K562 (cell line): Measurements from ENCODE around the gene PUM1. TPM values are rescaled to one million over a fixed set of nuclear protein-coding genes. Genes with fewer than 3 reads are reported as not detected.

Experiments used
- ATAC-seq: fragments of 200-7000 bp; cut with Tn5 transposase; 3 replicates; pipeline ENCODE4 v1.9.1; 2020; ENCODE audit warnings: moderate library complexity
- BruUV-seq: library from RNA; stranded (reverse); fragments of 400-500 nt; replicated peaks from 2 replicates; lab custom pipeline; 2021; lab: Mats Ljungman, UMichigan
- CTCF ChIA-PET: fragments of 300-600 bp; formaldehyde crosslinking; extraction: SDS; loops from one replicate; lab custom pipeline; 2021; ENCODE audit warnings: low intra/inter-chr PET ratio; lab: Yijun Ruan, JAX
- POLR2A ChIA-PET: fragments of 300-600, 350-650 bp; sonication (Branson Sonifier 250); formaldehyde crosslinking; extraction: SDS; loops from one replicate; lab custom pipeline; 2021; ENCODE audit warnings: antibody characterized with exemption, inconsistent platforms; lab: Yijun Ruan, JAX
- DNase-seq, 4 experiments: peaks; one replicate each; pipeline versions ENCODE4 v3.0.0 to v3.0.0-alpha.2; 2011 to 2018; ENCODE audit warnings: low spot score in 3 of 4, mixed read lengths in 3 of 4; ENCODE audit errors: extremely low read depth in 1 of 4
- FAIRE-seq: peaks from 2 replicates; lab custom pipeline; 2011; peaks lifted over from hg19 to GRCh38; lab: Jason Lieb, UNC
- H2AFZ ChIP-seq: 2 replicates; pipeline ENCODE4 v1.6.0; 2011; ENCODE audit warnings: low read depth, low read length, control low read depth, inconsistent platforms
- H3K27ac ChIP-seq: fragments of 200-600 bp; 3 replicates; pipeline ENCODE4 v1.8.0; 2011; ENCODE audit warnings: low read depth, mild to moderate bottlenecking, control low read depth, inconsistent platforms, low read length, moderate library complexity, mixed read lengths; ENCODE audit errors: extremely low read depth
- H3K27me3 ChIP-seq, 2 experiments: fragments of 300-600 bp in 1 of 2; 2 replicates in 1 of 2; 3 replicates in 1 of 2; pipeline versions ENCODE4 v1.6.0 to v1.8.0; 2011; ENCODE audit warnings: inconsistent platforms in 2 of 2, low read length in 2 of 2, mild to moderate bottlenecking in 1 of 2, mixed read lengths in 1 of 2, moderate library complexity in 1 of 2; ENCODE audit not compliant: control insufficient read depth in 2 of 2, insufficient read depth in 2 of 2
- H3K36me3 ChIP-seq: fragments of 300-600 bp; 3 replicates; pipeline ENCODE4 v1.8.0; 2011; ENCODE audit warnings: mild to moderate bottlenecking, low read length, inconsistent platforms; ENCODE audit not compliant: control insufficient read depth, insufficient read depth
- H3K4me1 ChIP-seq, 2 experiments: fragments of 200-600 bp in 1 of 2; replicated peaks in 1 of 2; 2 replicates in 1 of 2; 3 replicates in 1 of 2; pipeline versions ENCODE4 v1.5.1 to v1.8.0; 2011; ENCODE audit warnings: inconsistent platforms in 2 of 2, low read length in 2 of 2, mild to moderate bottlenecking in 1 of 2, mixed read lengths in 1 of 2, moderate library complexity in 1 of 2; ENCODE audit not compliant: control insufficient read depth in 2 of 2, insufficient read depth in 2 of 2
- H3K4me2 ChIP-seq: 2 replicates; pipeline ENCODE4 v1.6.1; 2011; ENCODE audit warnings: low read length, control low read depth, inconsistent platforms, mixed read lengths; ENCODE audit not compliant: insufficient read depth
- H3K4me3 ChIP-seq: fragments of 200-600 bp; sonication (generic), shearing (Covaris generic); 2 replicates; pipeline ENCODE4 v1.5.1; 2016; ENCODE audit warnings: control low read depth, inconsistent platforms
- H3K79me2 ChIP-seq: fragments of 200-600 bp; 3 replicates; pipeline ENCODE4 v1.8.0; 2011; ENCODE audit warnings: low read length, inconsistent platforms; ENCODE audit not compliant: control insufficient read depth, insufficient read depth
- H3K9ac ChIP-seq, 2 experiments: 2 replicates each; pipeline versions ENCODE4 v1.6.0 to v1.6.1; 2011; ENCODE audit warnings: low read depth in 2 of 2, low read length in 2 of 2, control low read depth in 1 of 2, inconsistent platforms in 1 of 2, mild to moderate bottlenecking in 1 of 2, mixed read lengths in 1 of 2; ENCODE audit not compliant: insufficient read depth in 1 of 2
- H3K9me1 ChIP-seq: one replicate; pipeline ENCODE4 v1.6.0; 2011; ENCODE audit warnings: inconsistent platforms, mild to moderate bottlenecking, low read length, moderate library complexity; ENCODE audit not compliant: control insufficient read depth, insufficient read depth
- H3K9me3 ChIP-seq: replicated peaks from 2 replicates; pipeline ENCODE4 v1.5.1; 2011; ENCODE audit warnings: low read depth, low read length, inconsistent platforms; ENCODE audit not compliant: control insufficient read depth, insufficient read depth
- H4K20me1 ChIP-seq: replicated peaks from 2 replicates; pipeline ENCODE4 v1.6.1; 2011; ENCODE audit warnings: low read length, inconsistent platforms, mixed read lengths; ENCODE audit not compliant: control insufficient read depth, insufficient read depth
- ATF7 ChIP-seq: fragments of 450-650 bp; IDR thresholded peaks from 2 replicates; pipeline ENCODE4 v1.7.1; 2014; ENCODE audit warnings: mild to moderate bottlenecking, moderate library complexity
- BDP1 ChIP-seq: IDR thresholded peaks from 3 replicates; pipeline ENCODE4 v1.6.1; 2011; ENCODE audit not compliant: insufficient read length, insufficient read depth
- ETS2 ChIP-seq: IDR thresholded peaks from 2 replicates; pipeline ENCODE4 v1.6.1; 2016; ENCODE audit warnings: borderline replicate concordance, missing genetic modification characterization, mild to moderate bottlenecking, moderate library complexity, missing compliant biosample characterization; ENCODE audit not compliant: poor library complexity, severe bottlenecking
- HDAC1 ChIP-seq, 2 experiments: fragments of 450-650 bp; IDR thresholded peaks; 2 replicates each; pipeline ENCODE4 v1.6.1; 2016 to 2017; ENCODE audit warnings: inconsistent platforms in 1 of 2, mild to moderate bottlenecking in 1 of 2, moderate library complexity in 1 of 2
- NRF1 ChIP-seq, 2 experiments: fragments of 450-650 bp; IDR thresholded peaks in 1 of 2; conservative IDR thresholded peaks in 1 of 2; 2 replicates each; pipeline ENCODE4 v1.6.1; 2014; ENCODE audit warnings: mild to moderate bottlenecking in 2 of 2
- RNF219 ChIP-seq: fragments of 250-450 bp; sonication (Bioruptor Pico); IDR thresholded peaks from 2 replicates; pipeline ENCODE4 v1.5.0; 2022; ENCODE audit warnings: mild to moderate bottlenecking
- SMAD2 ChIP-seq: fragments of 150-350 bp; IDR thresholded peaks from 2 replicates; pipeline ENCODE4 v1.6.1; 2014; ENCODE audit warnings: low read depth, mild to moderate bottlenecking, low read length
- SMARCA5 ChIP-seq: fragments of 450-650 bp; IDR thresholded peaks from 2 replicates; pipeline ENCODE4 v1.6.1; 2016
- TAF1 ChIP-seq: IDR thresholded peaks from 2 replicates; pipeline ENCODE4 v1.6.1; 2011; ENCODE audit warnings: mild to moderate bottlenecking, low read length, moderate library complexity; ENCODE audit not compliant: insufficient read depth, control insufficient read depth, severe bottlenecking; ENCODE audit errors: extremely low read depth
- U2AF2 ChIP-seq: fragments of 200-400 bp; formaldehyde crosslinking; optimal IDR thresholded peaks from 2 replicates; pipeline ENCODE3; 2017; ENCODE audit warnings: low read depth, mild to moderate bottlenecking, low read length
- ZBTB8A ChIP-seq: fragments of 450-650 bp; IDR thresholded peaks from 2 replicates; pipeline ENCODE4 v1.6.1; 2018; ENCODE audit warnings: mild to moderate bottlenecking, moderate library complexity; ENCODE audit not compliant: partially characterized antibody
- ZNF212 ChIP-seq: fragments of 450-650 bp; formaldehyde crosslinking; IDR thresholded peaks from 2 replicates; pipeline ENCODE4 v1.4.0; 2020; ENCODE audit warnings: mild to moderate bottlenecking
- WGBS: fragments of 100-300 bp; shearing (Covaris generic); methylation state at CpG from one replicate; pipeline ENCODE4 v1.1.6; 2016; ENCODE audit warnings: low coverage, mixed read lengths; ENCODE audit not compliant: insufficient coverage; ENCODE audit errors: missing lambda C conversion rate; 5-methylcytosine and 5-hydroxymethylcytosine counted together
- in situ Hi-C: fragments of 300-500 bp; cut with MboI; formaldehyde crosslinking; loops from 4 replicates; pipeline ENCODE4 v1.15.0; 2018; ENCODE audit warnings: inconsistent platforms, mixed read lengths
- intact Hi-C: fragments of 100-400 bp; cut with micrococcal nuclease; formaldehyde crosslinking; loops from 2 replicates; pipeline ENCODE4 v1.14.2; 2022
- polyA plus RNA-seq, 8 experiments: library from polyadenylated mRNA; depleted of rRNA in 4 of 8; stranded (reverse) in 5 of 8; unstranded in 3 of 8; fragments of >200 nt; fragmentation: Nextera tagmentation in 2 of 8; fragmentation: Illumina TruSeq in 1 of 8; extraction: Ambion mirVana in 2 of 8; extraction: Trizol in 1 of 8; gene quantifications; 2 replicates each; pipeline versions ENCODE4 v1.2.1 to v1.2.3, GENCODE V29; 2011 to 2014; ENCODE audit warnings: inconsistent platforms in 1 of 8, missing spikeins in 1 of 8
- total RNA-seq, 7 experiments: library from RNA; depleted of rRNA in 6 of 7; stranded (reverse); fragments of >200 nt in 6 of 7; fragmentation: Illumina TruSeq in 2 of 7; extraction: Trizol in 2 of 7; gene quantifications; 2 replicates each; pipeline versions ENCODE4 v1.2.1 to v1.2.3, GENCODE V29; 2011 to 2021; ENCODE audit warnings: low replicate concordance in 1 of 7
- TF ChIP-seq, protein P1 (sequence below): sonication (generic); formaldehyde crosslinking; IDR thresholded peaks from 2 replicates; pipeline ENCODE4 v1.8.1; 2023; ENCODE audit warnings: missing genetic modification reagents, mild to moderate bottlenecking, borderline replicate concordance
- TF ChIP-seq, protein P2 (sequence below): sonication (generic); formaldehyde crosslinking; IDR thresholded peaks from 2 replicates; pipeline ENCODE4 v1.8.0; 2022; ENCODE audit warnings: mild to moderate bottlenecking, low read depth, missing genetic modification reagents

The PUM1 gene
- total and polyA plus RNA-seq, 9 of the 15 experiments (the other 6 are each of a cell fraction or from before 2014, with no cell fraction given), result 37.7 to 104 (median 55.7) TPM

GRCh38 chr1:30950700-30951099 is 114.8 kb downstream of the PUM1 start:
- POLR2A ChIA-PET, result interaction anchor here (0.5 to 0.8 kb wide), 2 partner anchors 17 to 31 kb away, joined by 3 read pairs; no protein-coding TSS in a partner anchor
- H3K9me1 ChIP-seq, result no peaks in the 10 kb centered on the region
- no peak overlapping the region for H3K4me2 ChIP-seq
- CTCF ChIA-PET, result no interaction called here
- no peak overlapping the region for H3K9ac ChIP-seq
- H3K36me3 ChIP-seq, result peaks cover 90% of the 10 kb centered on the region
- ATAC-seq (no peak), DNase-seq (no peak), FAIRE-seq (no peak)
- H3K79me2 ChIP-seq, result peaks cover 3% of the 10 kb centered on the region; the same call in 2 of the 3 replicates
- WGBS, result 95% methylated on average over 5 of the region's 5 CpGs
- H4K20me1 ChIP-seq, result no peaks in the 10 kb centered on the region
- H2AFZ ChIP-seq, result no peak overlapping the region
- in situ Hi-C loops, result no loop called here
- no peaks in the 10 kb centered on the region for H3K4me1 ChIP-seq
- no peak overlapping the region for H3K27ac ChIP-seq
- H3K27me3 ChIP-seq, result no peaks in the 10 kb centered on the region
- H3K9me3 ChIP-seq, result no peaks in the 10 kb centered on the region
- H3K4me3 ChIP-seq, result no peak overlapping the region
- intact Hi-C loops, result no loop called here
- no TSS peak for BruUV-seq
- TF ChIP-seq SMAD2, result no peak
- no peak for TF ChIP-seq ATF7
- TF ChIP-seq ZBTB8A, result no peak
- TF ChIP-seq U2AF2, result no peak
- no peak for TF ChIP-seq RNF219 (CRISPR knock-in tag)
- TF ChIP-seq NRF1 (conservative IDR thresholded peaks at IDR 0.05 in 1 of 2, IDR thresholded peaks at IDR 0.05 in 1 of 2), result no peak
- TF ChIP-seq ZNF212 (CRISPR knock-in tag), result no peak
- no peak for TF ChIP-seq SMARCA5
- TF ChIP-seq, protein P1, sequence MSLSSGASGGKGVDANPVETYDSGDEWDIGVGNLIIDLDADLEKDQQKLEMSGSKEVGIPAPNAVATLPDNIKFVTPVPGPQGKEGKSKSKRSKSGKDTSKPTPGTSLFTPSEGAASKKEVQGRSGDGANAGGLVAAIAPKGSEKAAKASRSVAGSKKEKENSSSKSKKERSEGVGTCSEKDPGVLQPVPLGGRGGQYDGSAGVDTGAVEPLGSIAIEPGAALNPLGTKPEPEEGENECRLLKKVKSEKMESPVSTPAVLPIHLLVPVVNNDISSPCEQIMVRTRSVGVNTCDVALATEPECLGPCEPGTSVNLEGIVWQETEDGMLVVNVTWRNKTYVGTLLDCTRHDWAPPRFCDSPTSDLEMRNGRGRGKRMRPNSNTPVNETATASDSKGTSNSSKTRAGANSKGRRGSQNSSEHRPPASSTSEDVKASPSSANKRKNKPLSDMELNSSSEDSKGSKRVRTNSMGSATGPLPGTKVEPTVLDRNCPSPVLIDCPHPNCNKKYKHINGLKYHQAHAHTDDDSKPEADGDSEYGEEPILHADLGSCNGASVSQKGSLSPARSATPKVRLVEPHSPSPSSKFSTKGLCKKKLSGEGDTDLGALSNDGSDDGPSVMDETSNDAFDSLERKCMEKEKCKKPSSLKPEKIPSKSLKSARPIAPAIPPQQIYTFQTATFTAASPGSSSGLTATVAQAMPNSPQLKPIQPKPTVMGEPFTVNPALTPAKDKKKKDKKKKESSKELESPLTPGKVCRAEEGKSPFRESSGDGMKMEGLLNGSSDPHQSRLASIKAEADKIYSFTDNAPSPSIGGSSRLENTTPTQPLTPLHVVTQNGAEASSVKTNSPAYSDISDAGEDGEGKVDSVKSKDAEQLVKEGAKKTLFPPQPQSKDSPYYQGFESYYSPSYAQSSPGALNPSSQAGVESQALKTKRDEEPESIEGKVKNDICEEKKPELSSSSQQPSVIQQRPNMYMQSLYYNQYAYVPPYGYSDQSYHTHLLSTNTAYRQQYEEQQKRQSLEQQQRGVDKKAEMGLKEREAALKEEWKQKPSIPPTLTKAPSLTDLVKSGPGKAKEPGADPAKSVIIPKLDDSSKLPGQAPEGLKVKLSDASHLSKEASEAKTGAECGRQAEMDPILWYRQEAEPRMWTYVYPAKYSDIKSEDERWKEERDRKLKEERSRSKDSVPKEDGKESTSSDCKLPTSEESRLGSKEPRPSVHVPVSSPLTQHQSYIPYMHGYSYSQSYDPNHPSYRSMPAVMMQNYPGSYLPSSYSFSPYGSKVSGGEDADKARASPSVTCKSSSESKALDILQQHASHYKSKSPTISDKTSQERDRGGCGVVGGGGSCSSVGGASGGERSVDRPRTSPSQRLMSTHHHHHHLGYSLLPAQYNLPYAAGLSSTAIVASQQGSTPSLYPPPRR, result no peak
- TF ChIP-seq ETS2 (tag), result no peak
- TF ChIP-seq, protein P2, sequence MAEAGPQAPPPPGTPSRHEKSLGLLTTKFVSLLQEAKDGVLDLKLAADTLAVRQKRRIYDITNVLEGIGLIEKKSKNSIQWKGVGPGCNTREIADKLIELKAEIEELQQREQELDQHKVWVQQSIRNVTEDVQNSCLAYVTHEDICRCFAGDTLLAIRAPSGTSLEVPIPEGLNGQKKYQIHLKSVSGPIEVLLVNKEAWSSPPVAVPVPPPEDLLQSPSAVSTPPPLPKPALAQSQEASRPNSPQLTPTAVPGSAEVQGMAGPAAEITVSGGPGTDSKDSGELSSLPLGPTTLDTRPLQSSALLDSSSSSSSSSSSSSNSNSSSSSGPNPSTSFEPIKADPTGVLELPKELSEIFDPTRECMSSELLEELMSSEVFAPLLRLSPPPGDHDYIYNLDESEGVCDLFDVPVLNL (CRISPR knock-in tag), result no peak
- no peak for TF ChIP-seq TAF1
- TF ChIP-seq BDP1, result no peak
- no peak for TF ChIP-seq HDAC1 (IDR thresholded peaks at IDR 0.05)
